OCI-LY1 (cell line): Measurements from ENCODE around the gene TP53RK.

Source experiments
- H2AFZ ChIP-seq: fragments of 200-600 bp; sonication (generic), shearing (Covaris generic); 2 replicates; pipeline ENCODE4 v1.6.0; 2014; ENCODE audit warnings: antibody characterized with exemption, mild to moderate bottlenecking, low read length
- H3F3A ChIP-seq: fragments of 200-600 bp; sonication (generic), shearing (Covaris generic); 2 replicates; pipeline ENCODE4 v1.6.0; 2014; ENCODE audit warnings: mild to moderate bottlenecking, antibody characterized with exemption, low read length, moderate library complexity; ENCODE audit not compliant: insufficient read depth
- H3K27ac ChIP-seq: fragments of 200-600 bp; sonication (generic); 2 replicates; pipeline ENCODE4 v1.5.1; 2014; ENCODE audit warnings: low read length, mixed run types, mild to moderate bottlenecking, low read depth; ENCODE audit not compliant: poor library complexity, severe bottlenecking
- H3K27me3 ChIP-seq: fragments of 200-600 bp; sonication (generic); 2 replicates; pipeline ENCODE4 v1.6.0; 2014; ENCODE audit warnings: antibody characterized with exemption, mild to moderate bottlenecking, low read length, moderate library complexity; ENCODE audit not compliant: insufficient read depth
- H3K36me3 ChIP-seq: fragments of 200-600 bp; sonication (generic); 2 replicates; pipeline ENCODE4 v1.6.1; 2014; ENCODE audit warnings: mild to moderate bottlenecking, antibody characterized with exemption, low read length, moderate library complexity, mixed read lengths; ENCODE audit not compliant: insufficient read depth
- H3K4me1 ChIP-seq: fragments of 200-600 bp; sonication (generic); 2 replicates; pipeline ENCODE4 v1.5.1; 2014; ENCODE audit warnings: mild to moderate bottlenecking, low read length, moderate library complexity; ENCODE audit not compliant: insufficient read depth, severe bottlenecking
- H3K4me2 ChIP-seq: fragments of 200-600 bp; sonication (generic), shearing (Covaris generic); 2 replicates; pipeline ENCODE4 v1.6.1; 2014; ENCODE audit warnings: low read length
- H3K4me3 ChIP-seq: fragments of 200-600 bp; sonication (generic); 2 replicates; pipeline ENCODE4 v1.5.1; 2014; ENCODE audit warnings: low read length, low read depth, mild to moderate bottlenecking, mixed read lengths; ENCODE audit not compliant: poor library complexity, severe bottlenecking
- H3K79me2 ChIP-seq: fragments of 200-600 bp; shearing (Covaris generic); 2 replicates; pipeline ENCODE4 v1.6.1; 2016; ENCODE audit warnings: mixed run types, low read length, mixed read lengths; ENCODE audit not compliant: insufficient read depth
- H3K9ac ChIP-seq: fragments of 200-600 bp; sonication (generic), shearing (Covaris generic); 2 replicates; pipeline ENCODE4 v1.6.1; 2014; ENCODE audit warnings: mild to moderate bottlenecking, low read length, mixed read lengths
- H3K9me2 ChIP-seq: fragments of 200-600 bp; sonication (generic), shearing (Covaris generic); 2 replicates; pipeline ENCODE4 v1.6.1; 2014; ENCODE audit warnings: low read depth, mild to moderate bottlenecking, low read length, mixed read lengths
- H3K9me3 ChIP-seq: fragments of 200-600 bp; shearing (Covaris generic); 2 replicates; pipeline ENCODE4 v1.6.1; 2014; ENCODE audit warnings: low read length, mixed read lengths
- H4K20me1 ChIP-seq: fragments of 200-600 bp; sonication (generic), shearing (Covaris generic); 2 replicates; pipeline ENCODE4 v1.6.0; 2016; ENCODE audit warnings: mild to moderate bottlenecking, low read length; ENCODE audit not compliant: insufficient read depth
- CTCF ChIP-seq: fragments of 200-600 bp; sonication (generic), shearing (Covaris generic); IDR thresholded peaks from 2 replicates; pipeline ENCODE4 v1.5.1; 2017; ENCODE audit warnings: mild to moderate bottlenecking, antibody characterized with exemption, low read length, moderate library complexity, mixed read lengths
- EZH2 ChIP-seq: fragments of 200-600 bp; sonication (generic), shearing (Covaris generic); IDR thresholded peaks from 2 replicates; pipeline ENCODE4 v1.8.0; 2017; ENCODE audit warnings: borderline replicate concordance, mixed run types, mild to moderate bottlenecking, antibody characterized with exemption, low read length, moderate library complexity, mixed read lengths

The TP53RK gene

GRCh38 chr20:46671866-46672542, 17.2 kb downstream of the TP53RK start:
- Histone ChIP-seq H3K27me3 (no peaks in the 10 kb centered on the region), H3K27ac (no peak overlapping the region)
- no peak for TF ChIP-seq CTCF
- TF ChIP-seq EZH2: no peak

GRCh38 chr20:46670585-46671584, 18.4 kb downstream of the TP53RK start:
- Histone ChIP-seq H3K4me2 (no peak overlapping the region), H3K27me3 (no peaks in the 10 kb centered on the region), H4K20me1 (no peaks in the 10 kb centered on the region), H3K36me3 (no peaks in the 10 kb centered on the region), H3K27ac (no peak overlapping the region), H2AFZ (no peak overlapping the region), H3K9ac (no peak overlapping the region), H3K9me3 (no peaks in the 10 kb centered on the region), H3K9me2 (no peaks in the 10 kb centered on the region), H3K4me3 (no peak overlapping the region), H3F3A (no peaks in the 10 kb centered on the region), H3K79me2 (no peaks in the 10 kb centered on the region), H3K4me1 (no peaks in the 10 kb centered on the region)
- TF ChIP-seq EZH2 (no peak), CTCF (no peak)

More at GRCh38 chr20:46671866-46672542, 17.2 kb downstream of the TP53RK start:
- H3K4me2 ChIP-seq: no peak overlapping the region
- H3K4me1 ChIP-seq: no peaks in the 10 kb centered on the region
- H2AFZ ChIP-seq: no peak overlapping the region
- H3K36me3 ChIP-seq: no peaks in the 10 kb centered on the region
- no peaks in the 10 kb centered on the region for H3K79me2 ChIP-seq
- H4K20me1 ChIP-seq: no peaks in the 10 kb centered on the region
- H3K9me3 ChIP-seq: no peaks in the 10 kb centered on the region
- H3K4me3 ChIP-seq: no peak overlapping the region
- no peak overlapping the region for H3K9ac ChIP-seq
- H3F3A ChIP-seq: no peaks in the 10 kb centered on the region
- no peaks in the 10 kb centered on the region for H3K9me2 ChIP-seq

GRCh38 chr20:46670228-46670584, 19.0 kb downstream of the TP53RK start:
- Histone ChIP-seq H3K79me2 (no peaks in the 10 kb centered on the region), H4K20me1 (no peaks in the 10 kb centered on the region), H3F3A (no peaks in the 10 kb centered on the region), H3K9me3 (no peaks in the 10 kb centered on the region), H3K4me3 (no peak overlapping the region), H3K4me2 (no peak overlapping the region), H2AFZ (no peak overlapping the region), H3K36me3 (no peaks in the 10 kb centered on the region), H3K9ac (no peak overlapping the region), H3K27ac (no peak overlapping the region), H3K9me2 (no peaks in the 10 kb centered on the region), H3K27me3 (no peaks in the 10 kb centered on the region), H3K4me1 (no peaks in the 10 kb centered on the region)
- TF ChIP-seq EZH2 (no peak), CTCF (no peak)
